Left lung (tissue), 10 donors: ENCODE data around the gene NR5A1. TPM values are rescaled to one million over a fixed set of nuclear protein-coding genes. Genes with fewer than 3 reads are reported as not detected.

Source experiments
- ATAC-seq: fragments of 200-7000 bp; cut with Tn5 transposase; one replicate; pipeline ENCODE4 v1.9.1; 2020; ENCODE audit warnings: moderate library complexity
- DNase-seq, 4 donors: peaks; one replicate each; pipeline ENCODE4 v3.0.0-alpha.2; 2013 to 2020
- H3K27ac ChIP-seq, 2 donors: fragments of 200-600 bp; sonication (generic) in 1 of 2; one replicate each; pipeline versions ENCODE4 v1.5.0 to v1.8.0; 2020 to 2021
- H3K27me3 ChIP-seq, 2 donors: fragments of 200-600 bp; sonication (generic) in 1 of 2; one replicate each; pipeline versions ENCODE4 v1.5.0 to v1.8.0; 2020 to 2021
- H3K36me3 ChIP-seq, 2 donors: fragments of 200-600 bp; sonication (generic) in 1 of 2; one replicate each; pipeline versions ENCODE4 v1.5.0 to v1.8.0; 2020 to 2021
- H3K4me1 ChIP-seq, 2 donors: fragments of 200-600 bp; one replicate each; pipeline ENCODE4 v1.8.0; 2021
- H3K4me3 ChIP-seq, 2 donors: fragments of 200-600 bp; sonication (generic) in 1 of 2; one replicate each; pipeline versions ENCODE4 v1.5.0 to v1.8.0; 2020 to 2021; ENCODE audit warnings: mild to moderate bottlenecking in 1 of 2
- H3K9me3 ChIP-seq, 2 donors: fragments of 200-600 bp; sonication (generic) in 1 of 2; one replicate each; pipeline versions ENCODE4 v1.5.0 to v1.8.0; 2020 to 2021
- intact Hi-C, 2 donors: fragments of 100-400 bp; cut with DNase I; formaldehyde crosslinking; loops; one replicate each; pipeline versions ENCODE4 v1.11.2 to v1.14.2; 2022
- polyA plus RNA-seq, 6 donors: library from polyadenylated mRNA; unstranded; fragments of 120-200 nt; gene quantifications; one replicate each; pipeline ENCODE4 v1.2.1, GENCODE V29; 2013; ENCODE audit not compliant: insufficient read length in 6 of 6
- total RNA-seq, 2 donors: library from RNA; stranded (reverse); fragmentation: NEBNext Ultra II Directional; extraction: Animal tissue kit (Norgen Biotek cat#: 25700); gene quantifications; one replicate each; pipeline ENCODE4 v1.2.1, GENCODE V29; 2021
- TF ChIP-seq, protein P1 (sequence below), 2 donors: fragments of 200-600 bp; sonication (generic) in 1 of 2; IDR thresholded peaks; one replicate each; pipeline versions ENCODE4 v1.5.0 to v1.8.0; 2021; ENCODE audit warnings: antibody characterized with exemption in 2 of 2
- donor health status: DM: no; HTN: yes; CAD: no.
- donor health status: DM: no; HTN: no; CAD: no.

The NR5A1 gene
- total and polyA plus RNA-seq, 8 donors: 0.06 to 0.26 (median 0.14) TPM; not detected in 5

DNA sequence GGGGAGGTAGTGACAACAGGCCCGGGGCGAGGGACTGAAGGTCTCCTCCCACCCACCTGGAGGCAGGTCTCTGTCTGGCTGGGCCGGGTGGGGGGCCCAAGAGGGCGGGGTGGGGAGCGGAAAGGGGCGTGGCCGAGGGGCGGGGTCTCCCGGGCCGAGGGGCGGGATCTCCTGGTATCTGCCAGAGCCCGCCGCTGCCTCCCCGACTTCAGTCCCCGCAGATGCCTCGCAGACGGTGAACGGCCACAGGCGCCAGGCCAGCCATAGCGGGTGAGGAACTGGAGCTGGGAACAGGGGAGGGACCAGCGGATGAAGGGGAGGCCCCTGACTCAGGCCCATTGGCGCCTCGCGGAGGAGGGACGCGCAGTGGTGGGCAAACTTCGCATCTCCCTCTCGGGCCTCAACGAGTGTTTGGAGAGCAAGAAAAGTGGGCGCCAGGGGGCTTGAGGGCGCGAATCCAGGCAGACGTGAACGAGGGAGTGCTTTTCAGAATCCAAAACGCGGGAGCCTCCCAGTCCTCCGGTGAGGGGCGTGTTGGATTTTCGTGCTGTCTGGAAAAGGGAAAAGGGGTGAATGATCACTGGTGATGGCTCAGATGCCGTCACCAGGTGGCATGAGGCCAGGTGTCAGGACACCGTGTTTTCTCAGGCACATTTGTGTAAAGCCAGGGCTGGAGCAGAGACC lies 56.8 kb downstream of the NR5A1 start, which contains the start of gene ADGRD2:
ADGRD2 (plus strand) TSS at position 211 of the 684 bp plus-strand sequence. CDS start 1,216 bp downstream, outside the sequence.
- H3K4me1 ChIP-seq: peaks cover 0 to 14% of the 10 kb centered on the region in 2 donors
- no peaks in the 10 kb centered on the region for H3K36me3 ChIP-seq
- TF ChIP-seq, protein P1, sequence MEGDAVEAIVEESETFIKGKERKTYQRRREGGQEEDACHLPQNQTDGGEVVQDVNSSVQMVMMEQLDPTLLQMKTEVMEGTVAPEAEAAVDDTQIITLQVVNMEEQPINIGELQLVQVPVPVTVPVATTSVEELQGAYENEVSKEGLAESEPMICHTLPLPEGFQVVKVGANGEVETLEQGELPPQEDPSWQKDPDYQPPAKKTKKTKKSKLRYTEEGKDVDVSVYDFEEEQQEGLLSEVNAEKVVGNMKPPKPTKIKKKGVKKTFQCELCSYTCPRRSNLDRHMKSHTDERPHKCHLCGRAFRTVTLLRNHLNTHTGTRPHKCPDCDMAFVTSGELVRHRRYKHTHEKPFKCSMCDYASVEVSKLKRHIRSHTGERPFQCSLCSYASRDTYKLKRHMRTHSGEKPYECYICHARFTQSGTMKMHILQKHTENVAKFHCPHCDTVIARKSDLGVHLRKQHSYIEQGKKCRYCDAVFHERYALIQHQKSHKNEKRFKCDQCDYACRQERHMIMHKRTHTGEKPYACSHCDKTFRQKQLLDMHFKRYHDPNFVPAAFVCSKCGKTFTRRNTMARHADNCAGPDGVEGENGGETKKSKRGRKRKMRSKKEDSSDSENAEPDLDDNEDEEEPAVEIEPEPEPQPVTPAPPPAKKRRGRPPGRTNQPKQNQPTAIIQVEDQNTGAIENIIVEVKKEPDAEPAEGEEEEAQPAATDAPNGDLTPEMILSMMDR (IDR thresholded peaks at IDR 0.05): no peak
- intact Hi-C loops: no loop called here
- DNase-seq (peak in 2 of 4 donors; percentile 37 to 67), ATAC-seq (peak; percentile 17)
- no peak within 1 kb of the TSS for H3K4me3 ChIP-seq
- H3K27me3 ChIP-seq: peaks cover 44 to 86% of the 10 kb centered on the region in 2 donors
- no peaks in the 10 kb centered on the region for H3K9me3 ChIP-seq
- H3K27ac ChIP-seq: no peak within 1 kb of the TSS

DNA sequence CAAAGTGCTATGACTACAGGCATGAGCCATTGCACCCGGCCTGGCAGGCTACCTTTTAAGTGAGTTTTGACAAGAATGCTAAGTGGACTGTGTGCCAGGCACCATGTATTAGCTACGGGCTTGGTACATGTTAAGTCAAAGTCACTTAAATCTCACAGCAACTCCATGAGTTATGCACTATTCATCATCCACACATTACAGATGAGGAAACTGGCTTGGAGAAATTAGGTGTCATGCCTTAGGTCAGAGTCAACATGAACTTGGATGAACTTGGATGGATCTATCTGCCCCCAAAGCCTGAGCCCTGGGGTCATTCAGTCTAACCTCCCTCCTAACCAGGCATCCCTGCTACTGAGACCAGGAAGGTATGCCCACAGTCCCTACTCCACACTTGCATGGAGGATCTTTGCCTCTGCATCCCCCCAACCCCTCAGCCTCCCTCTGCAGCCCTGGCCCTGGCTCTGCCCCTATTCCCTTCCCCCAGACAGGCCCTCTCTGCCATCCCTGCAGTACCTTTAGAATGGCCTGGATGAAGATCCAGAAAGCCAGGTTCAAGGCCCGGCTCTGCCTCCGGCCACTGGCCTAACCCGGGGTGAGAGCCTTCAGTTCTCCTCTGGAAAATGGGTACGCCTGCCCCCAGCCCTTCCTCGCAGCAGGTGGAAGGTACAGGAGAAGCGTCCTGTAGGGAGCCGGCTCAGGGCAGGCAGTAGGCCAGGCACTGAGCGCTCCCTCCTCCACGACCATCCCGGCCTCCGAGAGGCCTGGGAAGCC lies 57.6 kb downstream of the NR5A1 start:
- TF ChIP-seq, protein P1 (IDR thresholded peaks at IDR 0.05): no peak
- intact Hi-C loops: no loop called here
- H3K36me3 ChIP-seq: no peaks in the 10 kb centered on the region
- H3K27me3 ChIP-seq: peaks cover 44 to 82% of the 10 kb centered on the region in 2 donors
- no peak for ATAC-seq
- peak in 2 of 4 donors; percentile 17 to 49 for DNase-seq
- H3K4me1 ChIP-seq: peaks cover 0 to 14% of the 10 kb centered on the region in 2 donors
- no peak overlapping the region for H3K27ac ChIP-seq
- H3K4me3 ChIP-seq: no peak overlapping the region
- H3K9me3 ChIP-seq: no peaks in the 10 kb centered on the region

DNA sequence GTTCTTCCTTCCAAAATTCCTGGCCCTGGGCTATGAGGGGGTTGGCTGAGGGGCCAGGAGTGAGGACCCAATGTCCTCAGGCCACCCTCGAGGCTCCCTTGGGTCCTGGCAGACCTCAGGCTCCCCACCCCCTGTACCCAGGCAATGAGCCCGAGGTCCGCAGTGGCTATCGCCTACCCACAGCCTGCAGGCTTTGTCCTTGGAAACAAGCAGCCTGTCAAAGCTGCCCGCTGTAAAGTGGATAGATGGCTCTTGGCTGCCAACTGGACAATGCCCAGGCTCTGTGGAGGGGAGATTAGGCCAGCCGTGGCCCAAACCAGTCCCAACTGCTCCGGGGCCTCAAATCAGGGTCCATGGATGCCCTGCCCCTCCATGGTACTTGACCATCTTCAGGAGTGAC lies 59.2 kb downstream of the NR5A1 start:
- no peaks in the 10 kb centered on the region for H3K36me3 ChIP-seq
- H3K4me1 ChIP-seq: peaks cover 0 to 9% of the 10 kb centered on the region in 2 donors
- H3K9me3 ChIP-seq: no peaks in the 10 kb centered on the region
- peak in 1 of 4 donors; percentile 8 for DNase-seq
- no peak overlapping the region for H3K27ac ChIP-seq
- TF ChIP-seq, protein P1 (IDR thresholded peaks at IDR 0.05): no peak
- intact Hi-C loops: no loop called here
- no peak for ATAC-seq
- peaks cover 32 to 67% of the 10 kb centered on the region in 2 donors for H3K27me3 ChIP-seq
- H3K4me3 ChIP-seq: no peak overlapping the region

DNA sequence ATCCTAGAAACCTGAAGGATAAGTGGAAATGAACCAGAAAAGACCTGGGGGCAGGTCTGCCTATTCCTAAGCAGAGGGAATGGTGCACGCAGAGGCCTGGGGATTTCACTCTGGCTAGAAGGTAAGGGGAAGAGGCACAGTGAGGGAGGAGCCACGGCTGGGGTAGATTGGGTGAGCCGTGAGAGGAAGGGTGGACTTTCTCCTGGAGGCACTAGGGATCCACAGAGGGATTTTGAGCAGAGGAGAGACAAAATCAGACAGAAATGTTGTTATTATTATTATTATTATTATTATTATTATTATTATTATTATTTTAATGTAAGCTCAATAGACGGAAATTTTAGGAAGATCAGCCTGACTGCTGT lies 59.9 kb downstream of the NR5A1 start:
- Histone ChIP-seq H3K4me1 (peaks cover 0 to 9% of the 10 kb centered on the region in 2 donors), H3K4me3 (no peak overlapping the region), H3K9me3 (no peaks in the 10 kb centered on the region), H3K27ac (no peak overlapping the region), H3K27me3 (peaks cover 25 to 64% of the 10 kb centered on the region in 2 donors), H3K36me3 (no peaks in the 10 kb centered on the region)
- ATAC-seq: no peak
- intact Hi-C loops: no loop called here
- DNase-seq: peak in 1 of 4 donors; percentile 11
- TF ChIP-seq, protein P1 (IDR thresholded peaks at IDR 0.05): no peak

DNA sequence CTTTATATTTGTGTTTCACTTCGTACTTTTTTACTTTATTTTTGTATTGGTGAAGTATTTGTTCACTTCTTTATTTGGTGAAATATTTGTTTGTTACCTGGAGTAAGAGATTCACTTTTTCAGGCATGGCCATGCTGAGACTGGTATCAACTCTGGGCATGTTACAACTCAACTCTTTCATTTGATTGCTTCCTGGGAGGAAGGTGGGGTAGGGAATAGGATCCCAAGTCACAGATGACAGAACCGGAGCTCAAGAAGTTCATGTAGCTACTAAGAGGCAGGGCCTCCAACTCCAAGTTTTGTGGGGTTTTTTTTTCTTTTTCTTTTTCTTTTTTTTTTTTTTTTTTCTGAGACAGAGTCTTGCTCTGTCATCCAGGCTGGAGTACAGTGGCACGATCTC lies 63.0 kb downstream of the NR5A1 start:
- intact Hi-C loops: no loop called here
- H3K4me3 ChIP-seq: no peak overlapping the region
- no peak for ATAC-seq
- H3K4me1 ChIP-seq: no peaks in the 10 kb centered on the region
- H3K36me3 ChIP-seq: no peaks in the 10 kb centered on the region
- no peaks in the 10 kb centered on the region for H3K9me3 ChIP-seq
- H3K27ac ChIP-seq: no peak overlapping the region
- H3K27me3 ChIP-seq: peaks cover 0 to 62% of the 10 kb centered on the region in 2 donors
- no peak for DNase-seq
- TF ChIP-seq, protein P1 (IDR thresholded peaks at IDR 0.05): no peak
